Thyroid gland (tissue), 4 donors: Measurements from ENCODE around the gene EXOC3L2. TPM values are rescaled to one million over a fixed set of nuclear protein-coding genes. Genes with fewer than 3 reads are reported as not detected.

Experiments used
- DNase-seq, 2 donors: peaks; one replicate each; pipeline ENCODE4 v3.0.0-alpha.2; 2019
- H3K27ac ChIP-seq, 3 donors: fragments of 200-600 bp; sonication (generic); 1 replicate in 2 of 3; 2 replicates in 1 of 3; pipeline ENCODE4 v1.5.1; 2016 to 2019; ENCODE audit warnings: mild to moderate bottlenecking in 1 of 3, moderate library complexity in 1 of 3
- H3K27me3 ChIP-seq: fragments of 200-600 bp; sonication (generic); one replicate; pipeline ENCODE4 v1.5.1; 2019
- H3K36me3 ChIP-seq, 2 donors: fragments of 200-600 bp; sonication (generic); one replicate each; pipeline ENCODE4 v1.5.1; 2016 to 2019
- H3K4me1 ChIP-seq, 2 donors: fragments of 200-600 bp; sonication (generic); one replicate each; pipeline ENCODE4 v1.5.1; 2017 to 2019
- H3K4me3 ChIP-seq, 3 donors: fragments of 200-600 bp; sonication (generic); replicated peaks in 1 of 3; 1 replicate in 2 of 3; 2 replicates in 1 of 3; pipeline ENCODE4 v1.5.1; 2016; ENCODE audit warnings: mild to moderate bottlenecking in 1 of 3
- H3K9me3 ChIP-seq: fragments of 200-600 bp; sonication (generic); one replicate; pipeline ENCODE4 v1.5.1; 2017
- CTCF ChIP-seq, 6 experiments: fragments of 200-600 bp in 3 of 6; fragments of 450-650 bp in 3 of 6; sonication (generic) in 3 of 6; IDR thresholded peaks; one replicate each; pipeline ENCODE4 v1.5.1; 2016 to 2019; ENCODE audit warnings: antibody characterized with exemption in 6 of 6, mild to moderate bottlenecking in 2 of 6, inconsistent platforms in 1 of 6, moderate library complexity in 1 of 6
- POLR2A ChIP-seq, 2 donors: fragments of 450-650 bp; IDR thresholded peaks; one replicate each; pipeline ENCODE4 v1.6.1; 2017; ENCODE audit warnings: antibody characterized with exemption in 2 of 2, mild to moderate bottlenecking in 2 of 2, moderate library complexity in 1 of 2
- WGBS, 2 donors: methylation state at CpG; one replicate each; pipeline ENCODE4 v1.1.5; 2017; 5-methylcytosine and 5-hydroxymethylcytosine counted together
- intact Hi-C: fragments of 100-400 bp; cut with DNase I; formaldehyde crosslinking; loops from one replicate; pipeline ENCODE4 v1.15.1; 2023
- total RNA-seq, 4 donors: library from RNA; depleted of rRNA; stranded (reverse); fragments of >200 nt; gene quantifications; one replicate each; pipeline ENCODE4 v1.2.3, GENCODE V29; 2016

Gene EXOC3L2
- total RNA-seq, 4 donors from 2014 or later: 2.1 to 17.2 (median 11.4) TPM

- 93 to 96% methylated on average over 6 to 13 of the region's 18 CpGs for WGBS, 2 donors
- no peak overlapping the region for H3K4me3 ChIP-seq
- DNase-seq: no peak
- H3K36me3 ChIP-seq: no peaks in the 10 kb centered on the region
- TF ChIP-seq CTCF (IDR thresholded peaks at IDR 0.05) (no peak), POLR2A (IDR thresholded peaks at IDR 0.05) (no peak)
- peaks cover 7 to 17% of the 10 kb centered on the region in 2 donors for H3K4me1 ChIP-seq
- no peaks in the 10 kb centered on the region for H3K9me3 ChIP-seq
- intact Hi-C loops: no loop called here
- no peaks in the 10 kb centered on the region for H3K27me3 ChIP-seq
- H3K27ac ChIP-seq: no peak overlapping the region
Observed at GRCh38 chr19:45172611-45173208, 72.5 kb downstream of the EXOC3L2 start.

GRCh38 chr19:45172173-45172572 is 73.0 kb downstream of the EXOC3L2 start:
- H3K9me3 ChIP-seq: no peaks in the 10 kb centered on the region
- no peak overlapping the region for H3K27ac ChIP-seq
- no peak for DNase-seq
- WGBS, 2 donors: 59 to 77% methylated on average over 3 of the region's 4 CpGs
- H3K36me3 ChIP-seq: no peaks in the 10 kb centered on the region
- no peak for TF ChIP-seq CTCF (IDR thresholded peaks at IDR 0.05)
- no peak for TF ChIP-seq POLR2A (IDR thresholded peaks at IDR 0.05)
- intact Hi-C loops: no loop called here
- no peaks in the 10 kb centered on the region for H3K27me3 ChIP-seq
- H3K4me1 ChIP-seq: peaks cover 2 to 12% of the 10 kb centered on the region in 2 donors
- no peak overlapping the region for H3K4me3 ChIP-seq

GRCh38 chr19:45171211-45171623 is 74.0 kb downstream of the EXOC3L2 start:
- 45 to 64% methylated on average over 7 of the region's 7 CpGs for WGBS, 2 donors
- no peaks in the 10 kb centered on the region for H3K36me3 ChIP-seq
- TF ChIP-seq CTCF (IDR thresholded peaks at IDR 0.05) (no peak), POLR2A (IDR thresholded peaks at IDR 0.05) (no peak)
- intact Hi-C loops: no loop called here
- no peaks in the 10 kb centered on the region for H3K9me3 ChIP-seq
- no peak for DNase-seq
- no peaks in the 10 kb centered on the region for H3K27me3 ChIP-seq
- no peak overlapping the region for H3K27ac ChIP-seq
- H3K4me3 ChIP-seq: no peak overlapping the region
- peaks cover 0 to 7% of the 10 kb centered on the region in 2 donors for H3K4me1 ChIP-seq

GRCh38 chr19:45170146-45171106 is 74.8 kb downstream of the EXOC3L2 start:
- H3K9me3 ChIP-seq: no peaks in the 10 kb centered on the region
- H3K27me3 ChIP-seq: no peaks in the 10 kb centered on the region
- no peak for TF ChIP-seq POLR2A (IDR thresholded peaks at IDR 0.05)
- H3K4me3 ChIP-seq: no peak overlapping the region
- no peak for DNase-seq
- intact Hi-C loops: no loop called here
- 80 to 83% methylated on average over 12 to 15 of the region's 21 CpGs for WGBS, 2 donors
- H3K4me1 ChIP-seq: peaks cover 0 to 7% of the 10 kb centered on the region in 2 donors
- no peak overlapping the region for H3K27ac ChIP-seq
- H3K36me3 ChIP-seq: no peaks in the 10 kb centered on the region

- H3K27me3 ChIP-seq: no peaks in the 10 kb centered on the region
- 69 to 83% methylated on average over 3 to 5 of the region's 10 CpGs for WGBS, 2 donors
- TF ChIP-seq POLR2A (IDR thresholded peaks at IDR 0.05) (no peak), CTCF (IDR thresholded peaks at IDR 0.05) (no peak)
- no peaks in the 10 kb centered on the region for H3K9me3 ChIP-seq
- peaks cover 0 to 11% of the 10 kb centered on the region in 2 donors for H3K4me1 ChIP-seq
- intact Hi-C loops: no loop called here
- H3K36me3 ChIP-seq: no peaks in the 10 kb centered on the region
- H3K4me3 ChIP-seq: no peak overlapping the region
- no peak overlapping the region for H3K27ac ChIP-seq
- DNase-seq: no peak
Observed at GRCh38 chr19:45169602-45170001, 75.6 kb downstream of the EXOC3L2 start.
